ENCODE results near the gene RAPGEF3. TPM values are rescaled to one million over a fixed set of nuclear protein-coding genes. Genes with fewer than 3 reads are reported as not detected.

The RAPGEF3 gene
- polyA plus RNA-seq, 3 donors, result 48.0 to 61.0 (median 49.6) TPM

- no peak for DNase-seq (ENCODE audit: low read depth in 3 of 3, low spot score in 2 of 3)
Observed at GRCh38 chr12:47762850-47763465, 4.3 kb upstream of the RAPGEF3 start.

GRCh38 chr12:47758584-47758833 is 171 bp downstream of the RAPGEF3 start:
- no peak for DNase-seq (ENCODE audit: low read depth in 3 of 3, low spot score in 2 of 3)

GRCh38 chr12:47757840-47758583 is 668 bp downstream of the RAPGEF3 start:
- no peak for DNase-seq (ENCODE audit: low read depth in 3 of 3, low spot score in 2 of 3)

GRCh38 chr12:47757364-47757839 is 1.3 kb downstream of the RAPGEF3 start:
- no peak for DNase-seq (ENCODE audit: low read depth in 3 of 3, low spot score in 2 of 3)

GRCh38 chr12:47755655-47756562 is 2.8 kb downstream of the RAPGEF3 start:
- DNase-seq (ENCODE audit: low read depth in 3 of 3, low spot score in 2 of 3), result no peak

GRCh38 chr12:47754881-47755280 is 3.8 kb downstream of the RAPGEF3 start:
- no peak for DNase-seq (ENCODE audit: low read depth in 3 of 3, low spot score in 2 of 3)

- no peak for DNase-seq (ENCODE audit: low read depth in 3 of 3, low spot score in 2 of 3)
Observed at GRCh38 chr12:47754126-47754525, 4.6 kb downstream of the RAPGEF3 start.

- no peak for DNase-seq (ENCODE audit: low read depth in 3 of 3, low spot score in 2 of 3)
Observed at GRCh38 chr12:47753021-47754001, 5.4 kb downstream of the RAPGEF3 start.

- DNase-seq (ENCODE audit: low read depth in 3 of 3, low spot score in 2 of 3), result no peak
Observed at GRCh38 chr12:47752552-47752951, 6.1 kb downstream of the RAPGEF3 start.

- DNase-seq (ENCODE audit: low read depth in 3 of 3, low spot score in 2 of 3), result no peak
Observed at GRCh38 chr12:47752121-47752520, 6.6 kb downstream of the RAPGEF3 start.

- DNase-seq (ENCODE audit: low read depth in 3 of 3, low spot score in 2 of 3), result no peak
Observed at GRCh38 chr12:47751561-47751960, 7.1 kb downstream of the RAPGEF3 start.

GRCh38 chr12:47750916-47751470 is 7.7 kb downstream of the RAPGEF3 start:
- DNase-seq (ENCODE audit: low read depth in 3 of 3, low spot score in 2 of 3), result no peak

- no peak for DNase-seq (ENCODE audit: low read depth in 3 of 3, low spot score in 2 of 3)
Observed at GRCh38 chr12:47750229-47750798, 8.4 kb downstream of the RAPGEF3 start.

GRCh38 chr12:47748899-47749298 is 9.8 kb downstream of the RAPGEF3 start:
- DNase-seq (ENCODE audit: low read depth in 3 of 3, low spot score in 2 of 3), result no peak

GRCh38 chr12:47748507-47748828 is 10.2 kb downstream of the RAPGEF3 start:
- DNase-seq (ENCODE audit: low read depth in 3 of 3, low spot score in 2 of 3), result no peak

GRCh38 chr12:47747596-47748506 is 10.8 kb downstream of the RAPGEF3 start:
- DNase-seq (ENCODE audit: low read depth in 3 of 3, low spot score in 2 of 3), result no peak

GRCh38 chr12:47747126-47747525 is 11.6 kb downstream of the RAPGEF3 start:
- DNase-seq (ENCODE audit: low read depth in 3 of 3, low spot score in 2 of 3), result no peak

- DNase-seq (ENCODE audit: low read depth in 3 of 3, low spot score in 2 of 3), result no peak
Observed at GRCh38 chr12:47746523-47746922, 12.2 kb downstream of the RAPGEF3 start.

GRCh38 chr12:47746073-47746472 is 12.6 kb downstream of the RAPGEF3 start:
- no peak for DNase-seq (ENCODE audit: low read depth in 3 of 3, low spot score in 2 of 3)

Measured in right renal cortex interstitium (tissue), 3 donors.